ENCODE measurements around the gene MAST2. TPM values are rescaled to one million over a fixed set of nuclear protein-coding genes. Genes with fewer than 3 reads are reported as not detected.
"Not testable (repeated sequence)": the region's sequence is repeated elsewhere in the genome, so short reads cannot be mapped to it uniquely, and the experiment has no call there.

The MAST2 gene
- total RNA-seq, 3 donors from 2014 or later: 28.0 to 34.4 (median 31.6) TPM

DNA sequence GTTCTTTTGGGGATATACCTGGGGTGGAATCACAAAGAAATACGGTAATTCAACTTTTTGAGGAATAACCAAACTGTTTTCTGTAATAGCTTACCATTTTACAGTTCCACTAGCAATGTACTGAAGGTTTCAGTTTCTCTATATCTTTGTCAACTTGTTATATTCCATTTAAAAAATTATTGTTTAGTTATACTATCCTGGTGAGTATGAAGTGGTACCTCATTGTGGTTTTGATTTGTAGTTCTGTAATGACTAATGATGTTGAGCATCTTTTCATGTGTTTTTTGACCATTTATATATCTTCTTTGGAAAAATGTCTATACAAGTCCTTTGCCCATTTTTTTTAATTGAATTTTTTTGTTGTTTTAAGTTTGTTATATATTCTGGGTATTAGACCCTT is 39.4 kb downstream of the MAST2 start:
- H3K4me3 ChIP-seq: no peak overlapping the region
- TF ChIP-seq, protein P1, sequence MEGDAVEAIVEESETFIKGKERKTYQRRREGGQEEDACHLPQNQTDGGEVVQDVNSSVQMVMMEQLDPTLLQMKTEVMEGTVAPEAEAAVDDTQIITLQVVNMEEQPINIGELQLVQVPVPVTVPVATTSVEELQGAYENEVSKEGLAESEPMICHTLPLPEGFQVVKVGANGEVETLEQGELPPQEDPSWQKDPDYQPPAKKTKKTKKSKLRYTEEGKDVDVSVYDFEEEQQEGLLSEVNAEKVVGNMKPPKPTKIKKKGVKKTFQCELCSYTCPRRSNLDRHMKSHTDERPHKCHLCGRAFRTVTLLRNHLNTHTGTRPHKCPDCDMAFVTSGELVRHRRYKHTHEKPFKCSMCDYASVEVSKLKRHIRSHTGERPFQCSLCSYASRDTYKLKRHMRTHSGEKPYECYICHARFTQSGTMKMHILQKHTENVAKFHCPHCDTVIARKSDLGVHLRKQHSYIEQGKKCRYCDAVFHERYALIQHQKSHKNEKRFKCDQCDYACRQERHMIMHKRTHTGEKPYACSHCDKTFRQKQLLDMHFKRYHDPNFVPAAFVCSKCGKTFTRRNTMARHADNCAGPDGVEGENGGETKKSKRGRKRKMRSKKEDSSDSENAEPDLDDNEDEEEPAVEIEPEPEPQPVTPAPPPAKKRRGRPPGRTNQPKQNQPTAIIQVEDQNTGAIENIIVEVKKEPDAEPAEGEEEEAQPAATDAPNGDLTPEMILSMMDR (IDR thresholded peaks at IDR 0.05): no peak
- TF ChIP-seq POLR2A (IDR thresholded peaks at IDR 0.05) (no peak), POLR2AphosphoS5 (IDR thresholded peaks at IDR 0.05) (no peak)
- H3K36me3 ChIP-seq: no peaks in the 10 kb centered on the region
- no peaks in the 10 kb centered on the region for H3K9me3 ChIP-seq
- H3K4me1 ChIP-seq: no peaks in the 10 kb centered on the region
- H3K27me3 ChIP-seq: no peaks in the 10 kb centered on the region
- no peak overlapping the region for H3K27ac ChIP-seq
- DNase-seq (ENCODE audit: low spot score in 2 of 2): no peak
- intact Hi-C loops (cut with DNase I; ENCODE audit: low total_unique reads): no loop called here

DNA sequence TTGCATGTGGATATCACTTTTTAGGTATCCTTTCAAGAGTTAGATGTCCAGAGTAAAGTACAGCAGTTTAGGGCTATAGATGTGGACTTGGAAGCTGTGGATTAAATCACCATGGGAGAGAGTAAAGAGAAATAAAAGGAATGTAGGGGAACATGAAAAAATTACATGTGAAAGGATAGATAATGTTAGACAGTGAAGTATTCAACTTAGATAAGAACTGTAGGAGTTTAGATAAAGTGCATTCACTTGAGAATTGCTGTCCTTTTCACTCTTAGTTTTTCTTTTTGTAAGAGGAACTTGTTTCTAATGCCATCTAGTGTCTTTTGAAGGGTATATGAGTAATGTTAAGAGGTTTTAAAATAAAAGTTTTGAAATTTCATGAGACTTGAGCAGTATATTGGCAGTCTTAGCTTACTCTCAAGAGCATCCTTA is 40.1 kb downstream of the MAST2 start:
- H3K9me3 ChIP-seq: no peaks in the 10 kb centered on the region
- H3K4me3 ChIP-seq: no peak overlapping the region
- H3K27me3 ChIP-seq: no peaks in the 10 kb centered on the region
- H3K36me3 ChIP-seq: no peaks in the 10 kb centered on the region
- H3K27ac ChIP-seq: no peak overlapping the region
- TF ChIP-seq POLR2A (IDR thresholded peaks at IDR 0.05) (no peak), POLR2AphosphoS5 (IDR thresholded peaks at IDR 0.05) (no peak)
- TF ChIP-seq, protein P1 (IDR thresholded peaks at IDR 0.05): no peak
- H3K4me1 ChIP-seq: no peaks in the 10 kb centered on the region
- intact Hi-C loops (cut with DNase I; ENCODE audit: low total_unique reads): no loop called here
- DNase-seq (ENCODE audit: low spot score in 2 of 2): no peak

DNA sequence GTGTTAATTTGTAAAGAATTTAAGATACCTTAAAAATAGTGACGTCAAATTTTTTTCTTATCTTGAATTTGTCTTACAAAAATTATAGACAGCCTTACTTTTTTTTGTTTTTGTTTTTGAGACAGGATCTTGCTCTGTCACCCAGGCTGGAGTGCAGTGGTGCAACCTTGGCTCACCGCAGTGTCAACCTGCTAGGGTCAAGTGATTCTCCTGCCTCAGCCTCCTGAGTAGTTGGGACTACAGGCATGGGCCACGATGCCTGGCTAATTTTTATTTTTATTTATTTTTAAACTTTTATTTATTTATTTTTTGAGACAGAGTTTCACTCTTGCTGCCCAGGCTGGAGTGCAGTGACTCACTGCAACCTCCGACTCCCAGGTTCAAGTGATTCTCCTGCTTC is 40.6 kb downstream of the MAST2 start:
- intact Hi-C loops (cut with DNase I; ENCODE audit: low total_unique reads); H3K27me3 ChIP-seq; DNase-seq (ENCODE audit: low spot score in 2 of 2); H3K36me3 ChIP-seq; H3K4me1 ChIP-seq; H3K27ac ChIP-seq; H3K4me3 ChIP-seq; H3K9me3 ChIP-seq: not testable (repeated sequence)

- Histone ChIP-seq H3K4me1 (no peaks in the 10 kb centered on the region), H3K9me3 (peaks cover 0 to 5% of the 10 kb centered on the region in 2 donors), H3K27me3 (no peaks in the 10 kb centered on the region), H3K27ac (no peak overlapping the region), H3K4me3 (no peak overlapping the region), H3K36me3 (no peaks in the 10 kb centered on the region)
- TF ChIP-seq, protein P1 (IDR thresholded peaks at IDR 0.05): no peak
- no peak for TF ChIP-seq POLR2A (IDR thresholded peaks at IDR 0.05)
- TF ChIP-seq POLR2AphosphoS5 (IDR thresholded peaks at IDR 0.05): no peak
- no peak for DNase-seq (ENCODE audit: low spot score in 2 of 2)
- intact Hi-C loops (cut with DNase I; ENCODE audit: low total_unique reads): no loop called here
Measured at GRCh38 chr1:45846931-45847330, 43.5 kb downstream of the MAST2 start.

DNA sequence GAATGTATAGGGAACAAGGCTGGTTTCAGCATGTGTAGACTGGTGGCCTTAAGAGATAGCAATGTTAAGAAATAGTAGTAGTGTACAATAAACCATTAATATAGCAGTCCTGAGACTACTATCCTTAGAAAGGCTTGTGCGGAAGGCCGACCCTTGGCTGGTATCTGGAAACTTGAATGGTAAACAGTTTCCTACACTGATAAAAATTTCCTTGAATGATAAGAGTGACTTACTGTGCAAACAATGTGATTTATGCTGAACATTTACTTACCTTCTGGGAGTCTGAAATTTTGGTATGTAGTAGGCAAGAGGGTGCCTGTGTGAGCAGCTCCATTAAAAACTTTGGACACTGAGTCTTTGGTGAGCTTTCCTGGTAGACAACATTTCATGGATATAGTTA is 44.7 kb downstream of the MAST2 start:
- no peak for DNase-seq (ENCODE audit: low spot score in 2 of 2)
- H3K27me3 ChIP-seq: no peaks in the 10 kb centered on the region
- H3K4me3 ChIP-seq: no peak overlapping the region
- H3K27ac ChIP-seq: no peak overlapping the region
- no peaks in the 10 kb centered on the region for H3K36me3 ChIP-seq
- TF ChIP-seq POLR2A (IDR thresholded peaks at IDR 0.05) (no peak), POLR2AphosphoS5 (IDR thresholded peaks at IDR 0.05) (no peak)
- TF ChIP-seq, protein P1 (IDR thresholded peaks at IDR 0.05): no peak
- intact Hi-C loops (cut with DNase I; ENCODE audit: low total_unique reads): no loop called here
- no peaks in the 10 kb centered on the region for H3K4me1 ChIP-seq
- H3K9me3 ChIP-seq: peaks cover 0 to 5% of the 10 kb centered on the region in 2 donors

- H3K9me3 ChIP-seq: peaks cover 0 to 5% of the 10 kb centered on the region in 2 donors
- H3K27me3 ChIP-seq: no peaks in the 10 kb centered on the region
- no peak overlapping the region for H3K4me3 ChIP-seq
- TF ChIP-seq POLR2A (IDR thresholded peaks at IDR 0.05) (no peak), POLR2AphosphoS5 (IDR thresholded peaks at IDR 0.05) (no peak)
- TF ChIP-seq, protein P1 (IDR thresholded peaks at IDR 0.05): no peak
- no peak for DNase-seq (ENCODE audit: low spot score in 2 of 2)
- H3K27ac ChIP-seq: no peak overlapping the region
- intact Hi-C loops (cut with DNase I; ENCODE audit: low total_unique reads): no loop called here
- no peaks in the 10 kb centered on the region for H3K4me1 ChIP-seq
- no peaks in the 10 kb centered on the region for H3K36me3 ChIP-seq
Measured at GRCh38 chr1:45848714-45849113, 45.3 kb downstream of the MAST2 start.

Data from breast epithelium (tissue), 4 donors.